Tibial artery (tissue), 4 donors: ENCODE measurements around the gene WDR20.

Experiments used
- DNase-seq, 2 donors: peaks; one replicate each; pipeline ENCODE4 v3.0.0-alpha.2; 2019
- H3K27ac ChIP-seq, 2 donors: fragments of 200-600 bp; sonication (generic) in 1 of 2; 1 replicate in 1 of 2; 2 replicates in 1 of 2; pipeline ENCODE4 v1.5.1; 2018 to 2019; ENCODE audit warnings: mild to moderate bottlenecking in 1 of 2
- H3K27me3 ChIP-seq, 2 donors: fragments of 200-600 bp; sonication (generic) in 1 of 2; one replicate each; pipeline versions ENCODE4 v1.5.1 to v1.6.0; 2016 to 2019
- H3K36me3 ChIP-seq, 3 donors: fragments of 200-600 bp; sonication (generic) in 2 of 3; one replicate each; pipeline ENCODE4 v1.5.1; 2016 to 2019; ENCODE audit warnings: mild to moderate bottlenecking in 2 of 3
- H3K4me1 ChIP-seq, 4 donors: fragments of 200-600 bp; sonication (generic) in 2 of 4; 1 replicate in 3 of 4; 2 replicates in 1 of 4; pipeline ENCODE4 v1.5.1; 2016 to 2019
- H3K4me3 ChIP-seq, 2 donors: fragments of 200-600 bp; sonication (generic) in 1 of 2; 1 replicate in 1 of 2; 2 replicates in 1 of 2; pipeline ENCODE4 v1.5.1; 2018 to 2019; ENCODE audit warnings: mild to moderate bottlenecking in 2 of 2
- H3K9me3 ChIP-seq, 3 donors: fragments of 200-600 bp; sonication (generic) in 1 of 3; one replicate each; pipeline ENCODE4 v1.5.1; 2016 to 2019
- CTCF ChIP-seq, 2 experiments: fragments of 200-600 bp in 1 of 2; fragments of 450-650 bp in 1 of 2; IDR thresholded peaks; one replicate each; pipeline ENCODE4 v1.5.1; 2017 to 2019; ENCODE audit warnings: antibody characterized with exemption in 2 of 2, mild to moderate bottlenecking in 1 of 2, moderate library complexity in 1 of 2
- intact Hi-C: fragments of 100-400 bp; cut with DNase I; formaldehyde crosslinking; loops from one replicate; pipeline ENCODE4 v1.15.0; 2023; ENCODE audit warnings: low total_unique reads

The WDR20 gene

GRCh38 chr14:102154121-102154520 is 14.4 kb downstream of the WDR20 start:
- H3K36me3 ChIP-seq: peaks cover 0 to 16% (median 4%) of the 10 kb centered on the region in 3 donors
- TF ChIP-seq CTCF (IDR thresholded peaks at IDR 0.05): no peak
- H3K27ac ChIP-seq: no peak overlapping the region
- no peaks in the 10 kb centered on the region for H3K9me3 ChIP-seq
- peaks cover 0 to 9% (median 0%) of the 10 kb centered on the region in 4 donors for H3K4me1 ChIP-seq
- no peak for DNase-seq
- no peak overlapping the region for H3K4me3 ChIP-seq
- intact Hi-C loops: no loop called here
- no peaks in the 10 kb centered on the region for H3K27me3 ChIP-seq

DNA sequence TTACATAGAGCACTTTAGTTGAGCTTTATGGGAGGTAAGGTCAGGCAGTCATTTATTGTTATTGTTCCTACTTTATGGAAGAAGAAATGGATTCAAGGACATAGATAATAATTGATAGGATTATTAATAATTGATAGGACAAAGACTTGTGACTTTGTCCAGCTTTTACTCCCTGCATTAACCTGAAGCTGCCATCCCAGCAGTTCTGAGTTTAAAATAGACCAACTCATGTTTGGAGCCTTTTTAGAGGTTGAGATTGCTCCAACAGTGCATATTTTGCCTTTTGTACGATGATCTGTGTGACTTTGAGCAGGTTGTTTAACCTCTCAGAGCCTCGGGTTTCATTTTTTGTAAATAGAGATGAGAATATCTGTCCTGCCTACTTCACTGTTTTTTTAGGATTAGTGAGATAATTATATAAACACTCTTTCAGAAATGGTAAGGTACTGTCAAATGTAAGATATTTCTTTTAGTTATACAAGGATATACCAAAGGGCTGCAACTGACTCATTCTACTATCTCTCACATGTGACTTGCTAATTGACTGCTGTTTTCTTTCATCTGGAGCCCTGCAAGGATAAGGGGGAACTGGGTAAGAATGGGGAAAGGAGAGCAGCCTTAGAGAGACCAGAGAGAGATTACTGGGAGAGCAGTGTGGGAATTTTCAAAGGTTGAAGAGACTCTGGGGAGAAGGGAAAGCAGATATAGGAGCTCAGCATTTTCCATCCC is 15.3 kb downstream of the WDR20 start:
- intact Hi-C loops: no loop called here
- Histone ChIP-seq H3K27me3 (no peaks in the 10 kb centered on the region), H3K4me1 (peaks cover 0 to 9% (median 0%) of the 10 kb centered on the region in 4 donors), H3K4me3 (no peak overlapping the region), H3K9me3 (no peaks in the 10 kb centered on the region), H3K36me3 (peaks cover 0 to 20% (median 4%) of the 10 kb centered on the region in 3 donors), H3K27ac (no peak overlapping the region)
- no peak for DNase-seq
- TF ChIP-seq CTCF (IDR thresholded peaks at IDR 0.05): no peak

GRCh38 chr14:102157346-102157745 is 17.6 kb downstream of the WDR20 start:
- intact Hi-C loops: no loop called here
- H3K4me3 ChIP-seq: no peak overlapping the region
- no peaks in the 10 kb centered on the region for H3K9me3 ChIP-seq
- H3K36me3 ChIP-seq: peaks cover 0 to 10% (median 2%) of the 10 kb centered on the region in 3 donors
- H3K4me1 ChIP-seq: peaks cover 0 to 9% (median 0%) of the 10 kb centered on the region in 4 donors
- TF ChIP-seq CTCF (IDR thresholded peaks at IDR 0.05): no peak
- DNase-seq: no peak
- H3K27ac ChIP-seq: no peak overlapping the region
- H3K27me3 ChIP-seq: no peaks in the 10 kb centered on the region

GRCh38 chr14:102158797-102159196 is 19.1 kb downstream of the WDR20 start:
- no peak for TF ChIP-seq CTCF (IDR thresholded peaks at IDR 0.05)
- intact Hi-C loops: no loop called here

GRCh38 chr14:102159841-102160240 is 20.1 kb downstream of the WDR20 start:
- Histone ChIP-seq H3K27me3 (no peaks in the 10 kb centered on the region), H3K27ac (no peak overlapping the region), H3K4me3 (no peak overlapping the region), H3K9me3 (no peaks in the 10 kb centered on the region), H3K4me1 (peaks cover 0 to 7% (median 3%) of the 10 kb centered on the region in 4 donors), H3K36me3 (peaks cover 0 to 9% (median 0%) of the 10 kb centered on the region in 3 donors)
- TF ChIP-seq CTCF (IDR thresholded peaks at IDR 0.05): no peak
- no peak for DNase-seq
- intact Hi-C loops: no loop called here

More at GRCh38 chr14:102158797-102159196, 19.1 kb downstream of the WDR20 start:
- no peaks in the 10 kb centered on the region for H3K27me3 ChIP-seq
- H3K36me3 ChIP-seq: peaks cover 0 to 9% (median 0%) of the 10 kb centered on the region in 3 donors
- no peak overlapping the region for H3K27ac ChIP-seq
- no peak for DNase-seq
- H3K4me3 ChIP-seq: no peak overlapping the region
- H3K4me1 ChIP-seq: peaks cover 0 to 9% (median 0%) of the 10 kb centered on the region in 4 donors
- H3K9me3 ChIP-seq: no peaks in the 10 kb centered on the region
